ENCODE measurements around the gene FSTL1.

Gene FSTL1

DNA sequence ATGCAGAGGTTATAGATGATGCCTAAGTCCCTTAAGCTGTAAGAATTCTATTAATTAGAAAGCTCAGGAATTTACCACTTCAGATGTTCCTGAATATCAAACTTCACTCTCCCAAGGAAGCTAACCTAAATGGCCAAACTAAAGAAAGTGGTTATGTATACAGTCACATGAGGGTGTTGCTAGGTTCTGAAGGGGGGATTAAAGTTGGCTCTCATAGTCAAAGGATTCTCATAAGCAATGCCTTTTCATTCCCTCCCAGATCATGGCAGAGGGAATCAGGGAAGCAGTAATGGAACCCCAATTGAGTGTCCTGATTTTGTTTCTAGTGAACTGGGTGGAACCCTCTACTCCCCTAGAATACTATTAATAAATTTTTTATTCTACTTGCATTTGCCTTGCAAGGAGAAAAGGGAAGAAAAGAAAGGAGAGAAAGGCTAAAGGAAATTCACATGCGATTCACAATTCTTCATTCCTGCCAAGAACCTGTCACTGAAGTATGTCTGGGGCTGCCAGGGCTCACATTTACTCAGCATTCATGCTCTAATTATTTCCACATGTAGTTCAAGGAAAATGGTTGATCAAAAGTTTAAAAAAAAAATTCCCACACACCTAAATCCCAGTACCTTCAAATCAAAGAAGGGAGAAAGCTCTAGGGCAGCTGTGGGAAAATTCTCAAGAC lies 25.1 kb downstream of the FSTL1 start:
- no peak for DNase-seq (ENCODE audit: extremely low spot score)
- ChIA-PET CTCF (interaction anchor here (1.7 kb wide), 1 partner anchor 9 kb away, joined by 6 read pairs; no protein-coding TSS in a partner anchor), POLR2A (no interaction called here)
- TF ChIP-seq ELF4 (IDR thresholded peaks at IDR 0.05) (no peak), CTBP1 (IDR thresholded peaks at IDR 0.05; ENCODE audit: borderline replicate concordance) (no peak), L3MBTL2 (conservative IDR thresholded peaks at IDR 0.05) (no peak), HDGF (IDR thresholded peaks at IDR 0.05; ENCODE audit: borderline replicate concordance) (no peak), SP1 (IDR thresholded peaks at IDR 0.05) (no peak), FOXA1 (IDR thresholded peaks at IDR 0.05) (no peak), ARNT (IDR thresholded peaks at IDR 0.05) (no peak), SUZ12 (IDR thresholded peaks at IDR 0.05) (no peak), FOXK2 (IDR thresholded peaks at IDR 0.05) (no peak), LEF1 (IDR thresholded peaks at IDR 0.05; ENCODE audit: borderline replicate concordance) (no peak), FOXM1 (IDR thresholded peaks at IDR 0.05; ENCODE audit: borderline replicate concordance) (no peak), TARDBP (IDR thresholded peaks at IDR 0.05) (no peak), ZNF384 (IDR thresholded peaks at IDR 0.05) (no peak), NFRKB (IDR thresholded peaks at IDR 0.05) (no peak), BHLHE40 (IDR thresholded peaks at IDR 0.05; ENCODE audit: borderline replicate concordance) (no peak)
- TF ChIP-seq, protein P1, sequence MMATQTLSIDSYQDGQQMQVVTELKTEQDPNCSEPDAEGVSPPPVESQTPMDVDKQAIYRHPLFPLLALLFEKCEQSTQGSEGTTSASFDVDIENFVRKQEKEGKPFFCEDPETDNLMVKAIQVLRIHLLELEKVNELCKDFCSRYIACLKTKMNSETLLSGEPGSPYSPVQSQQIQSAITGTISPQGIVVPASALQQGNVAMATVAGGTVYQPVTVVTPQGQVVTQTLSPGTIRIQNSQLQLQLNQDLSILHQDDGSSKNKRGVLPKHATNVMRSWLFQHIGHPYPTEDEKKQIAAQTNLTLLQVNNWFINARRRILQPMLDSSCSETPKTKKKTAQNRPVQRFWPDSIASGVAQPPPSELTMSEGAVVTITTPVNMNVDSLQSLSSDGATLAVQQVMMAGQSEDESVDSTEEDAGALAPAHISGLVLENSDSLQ (IDR thresholded peaks at IDR 0.05): no peak

DNA sequence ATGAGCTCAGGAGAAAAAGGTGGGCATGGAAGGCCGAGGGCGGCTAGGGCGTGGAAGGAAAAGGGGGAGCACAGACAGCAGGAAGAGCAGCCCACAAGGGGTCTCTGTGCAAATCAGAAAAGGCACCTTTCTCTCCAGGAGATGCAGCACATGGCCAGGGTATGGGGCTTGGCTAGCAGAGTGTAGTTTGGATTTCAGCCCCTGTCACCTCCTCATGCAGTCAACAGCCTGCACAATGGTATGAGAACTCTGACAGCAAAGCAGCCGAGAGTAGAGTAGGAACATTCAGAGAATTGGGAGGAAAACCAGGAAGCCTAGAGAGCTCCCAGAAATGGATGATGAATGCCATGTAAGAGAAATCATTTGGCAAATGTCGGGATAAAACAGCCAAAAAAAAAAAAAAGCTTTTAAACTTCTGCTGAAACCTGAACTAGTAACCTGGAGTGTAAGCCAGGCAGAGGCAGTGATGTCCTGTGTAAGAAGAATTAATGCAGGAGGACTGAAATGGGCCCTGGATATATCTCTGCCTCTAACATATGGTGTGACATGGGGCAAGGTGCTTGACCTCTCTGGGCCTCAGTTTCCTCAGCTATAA lies 25.7 kb downstream of the FSTL1 start:
- CTCF ChIA-PET: interaction anchor here (1.0 kb wide), 1 partner anchor 9 kb away, joined by 3 read pairs; no protein-coding TSS in a partner anchor

DNA sequence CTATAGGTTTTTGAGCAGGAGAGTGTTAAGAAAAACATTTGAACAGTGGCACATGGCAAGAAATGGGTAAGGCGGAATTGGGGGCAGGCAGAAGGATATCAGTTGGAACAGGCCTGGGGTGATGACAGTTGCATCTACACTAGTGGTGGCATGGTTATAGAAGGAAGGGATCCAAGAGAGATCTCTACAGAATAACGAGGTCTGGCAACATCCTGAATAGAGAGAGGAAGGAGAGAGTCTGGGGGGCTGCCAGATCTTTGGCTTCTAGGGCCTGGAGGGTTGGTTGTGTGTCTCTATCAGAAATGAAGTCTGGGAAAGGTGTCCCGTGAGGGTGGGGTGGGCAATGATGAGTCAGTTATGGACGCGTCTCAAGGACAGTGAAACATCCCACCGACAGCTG lies 26.3 kb downstream of the FSTL1 start:
- ChIA-PET CTCF (interaction anchor here (1.0 kb wide), 1 partner anchor 8 kb away, joined by 3 read pairs; no protein-coding TSS in a partner anchor), POLR2A (interaction anchor here (1.5 kb wide), 1 partner anchor 9 kb away, joined by 5 read pairs; no protein-coding TSS in a partner anchor)
- TF ChIP-seq NFRKB (IDR thresholded peaks at IDR 0.05) (no peak), BHLHE40 (IDR thresholded peaks at IDR 0.05; ENCODE audit: borderline replicate concordance) (no peak), ZNF384 (IDR thresholded peaks at IDR 0.05) (no peak), FOXA1 (IDR thresholded peaks at IDR 0.05) (no peak), ELF4 (IDR thresholded peaks at IDR 0.05) (no peak), CTBP1 (IDR thresholded peaks at IDR 0.05; ENCODE audit: borderline replicate concordance) (no peak), HDGF (IDR thresholded peaks at IDR 0.05; ENCODE audit: borderline replicate concordance) (no peak)
- no peak for DNase-seq (ENCODE audit: extremely low spot score)

More for the DNA sequence above, 25.7 kb downstream of the FSTL1 start:
- TF ChIP-seq CTBP1 (IDR thresholded peaks at IDR 0.05; ENCODE audit: borderline replicate concordance): no peak
- no peak for TF ChIP-seq FOXM1 (IDR thresholded peaks at IDR 0.05; ENCODE audit: borderline replicate concordance)
- no peak for TF ChIP-seq NFRKB (IDR thresholded peaks at IDR 0.05)
- TF ChIP-seq FOXK2 (IDR thresholded peaks at IDR 0.05): no peak
- TF ChIP-seq TARDBP (IDR thresholded peaks at IDR 0.05): no peak
- TF ChIP-seq FOXA1 (IDR thresholded peaks at IDR 0.05): no peak
- no peak for TF ChIP-seq LEF1 (IDR thresholded peaks at IDR 0.05; ENCODE audit: borderline replicate concordance)
- TF ChIP-seq SP1 (IDR thresholded peaks at IDR 0.05): no peak
- no peak for TF ChIP-seq HDGF (IDR thresholded peaks at IDR 0.05; ENCODE audit: borderline replicate concordance)
- POLR2A ChIA-PET: no interaction called here
- DNase-seq (ENCODE audit: extremely low spot score): no peak

DNA sequence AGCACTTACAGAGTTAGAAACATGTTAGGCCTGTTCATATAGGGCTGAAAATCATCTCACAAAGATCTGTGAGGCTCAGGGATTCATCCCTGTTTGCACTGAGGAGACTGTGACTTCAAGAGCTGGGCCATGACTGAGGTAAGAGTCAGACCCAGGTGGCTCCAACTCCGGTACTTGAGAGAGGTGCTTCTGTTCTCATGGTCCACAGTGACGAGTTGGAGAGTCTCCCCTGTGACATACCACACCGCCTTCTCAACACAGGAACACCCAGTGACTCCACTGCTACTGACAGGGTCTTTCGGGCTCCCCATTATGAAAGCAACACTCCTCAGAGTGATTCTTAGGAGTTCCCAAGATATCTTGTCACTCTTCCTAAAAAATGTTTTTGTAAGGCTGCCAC lies 27.4 kb downstream of the FSTL1 start:
- CTCF ChIA-PET: no interaction called here
- no peak for TF ChIP-seq FOXM1 (IDR thresholded peaks at IDR 0.05; ENCODE audit: borderline replicate concordance)
- no peak for TF ChIP-seq LEF1 (IDR thresholded peaks at IDR 0.05; ENCODE audit: borderline replicate concordance)
- no peak for TF ChIP-seq TARDBP (IDR thresholded peaks at IDR 0.05)
- no peak for TF ChIP-seq ELF4 (IDR thresholded peaks at IDR 0.05)
- TF ChIP-seq ZNF384 (IDR thresholded peaks at IDR 0.05): no peak
- no peak for TF ChIP-seq SP1 (IDR thresholded peaks at IDR 0.05)
- no peak for TF ChIP-seq L3MBTL2 (conservative IDR thresholded peaks at IDR 0.05)
- TF ChIP-seq HDGF (IDR thresholded peaks at IDR 0.05; ENCODE audit: borderline replicate concordance): no peak
- no peak for TF ChIP-seq NFRKB (IDR thresholded peaks at IDR 0.05)
- TF ChIP-seq BHLHE40 (IDR thresholded peaks at IDR 0.05; ENCODE audit: borderline replicate concordance): no peak
- POLR2A ChIA-PET: interaction anchor here (1.5 kb wide), 1 partner anchor 11 kb away, joined by 5 read pairs; no protein-coding TSS in a partner anchor
- no peak for DNase-seq (ENCODE audit: extremely low spot score)

DNA sequence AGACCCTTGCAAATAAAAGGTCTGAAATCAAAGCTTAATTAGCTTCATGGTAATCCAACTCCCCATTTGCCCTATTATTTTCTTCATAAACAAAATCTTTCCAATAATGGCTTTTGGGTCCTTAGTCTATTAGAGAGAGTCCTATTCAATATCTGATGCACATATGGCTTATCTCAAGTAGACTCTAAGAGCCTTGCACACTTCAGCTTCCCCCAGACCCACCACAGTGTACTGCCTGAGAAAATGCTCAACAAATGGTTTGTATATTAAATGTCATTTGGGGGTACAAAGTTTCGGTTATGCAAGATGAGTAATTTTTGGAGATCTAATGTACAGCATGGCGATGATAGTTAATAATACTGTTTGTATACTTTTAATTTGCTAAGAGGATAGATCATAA lies 28.9 kb downstream of the FSTL1 start:
- POLR2A ChIA-PET: interaction anchor here (1.1 kb wide), 1 partner anchor 28 kb away, joined by 3 read pairs; no protein-coding TSS in a partner anchor

More for the DNA sequence above, 28.9 kb downstream of the FSTL1 start:
- CTCF ChIA-PET: interaction anchor here (0.6 to 2.9 kb wide), 3 partner anchors 67 to 274 kb away, joined by 3 to 19 read pairs (median 3); no protein-coding TSS in a partner anchor
- TF ChIP-seq NFRKB (IDR thresholded peaks at IDR 0.05): no peak
- TF ChIP-seq, protein P1 (IDR thresholded peaks at IDR 0.05): no peak
- no peak for TF ChIP-seq ZNF384 (IDR thresholded peaks at IDR 0.05)
- TF ChIP-seq ARNT (IDR thresholded peaks at IDR 0.05): no peak
- no peak for TF ChIP-seq ELF4 (IDR thresholded peaks at IDR 0.05)
- no peak for TF ChIP-seq CTBP1 (IDR thresholded peaks at IDR 0.05; ENCODE audit: borderline replicate concordance)
- TF ChIP-seq SUZ12 (IDR thresholded peaks at IDR 0.05): no peak
- TF ChIP-seq HDGF (IDR thresholded peaks at IDR 0.05; ENCODE audit: borderline replicate concordance): no peak
- no peak for DNase-seq (ENCODE audit: extremely low spot score)

Measured in HEK293T (cell line).